Activated naive CD4-positive, alpha-beta T cell treated with anti-CD3 and anti-CD28 coated beads, Interleukin-2, amount 50 U/mL, for 24 hours (primary cell): ENCODE results near the gene STPG3.

ENCODE experiments used
- H3K27ac Mint-ChIP-seq: one replicate; pipeline ENCODE4 v1.8.0; 2021; ENCODE audit warnings: mild to moderate bottlenecking, mixed read lengths
- H3K27me3 Mint-ChIP-seq: one replicate; pipeline ENCODE4 v1.8.0; 2021; ENCODE audit warnings: mixed read lengths
- H3K36me3 Mint-ChIP-seq: one replicate; pipeline ENCODE4 v1.8.0; 2021; ENCODE audit warnings: mixed read lengths
- H3K4me1 Mint-ChIP-seq: one replicate; pipeline ENCODE4 v1.8.0; 2021; ENCODE audit warnings: mixed read lengths
- H3K4me3 Mint-ChIP-seq: one replicate; pipeline ENCODE4 v1.8.0; 2021; ENCODE audit warnings: mild to moderate bottlenecking, mixed read lengths
- H3K9me3 Mint-ChIP-seq: one replicate; pipeline ENCODE4 v1.8.0; 2021; ENCODE audit warnings: mixed read lengths

The STPG3 gene

GRCh38 chr9:137302449-137303150 is 51.5 kb downstream of the STPG3 start:
- Mint-ChIP-seq H3K36me3 (no peaks in the 10 kb centered on the region), H3K9me3 (no peaks in the 10 kb centered on the region), H3K27me3 (peaks cover 3% of the 10 kb centered on the region), H3K4me1 (peaks cover 16% of the 10 kb centered on the region), H3K4me3 (peak overlapping the region; percentile 15), H3K27ac (no peak overlapping the region)
